Neuronal stem cell (in vitro differentiated cells): ENCODE results near the gene TGFBR2.

Source experiments
- DNase-seq: peaks from one replicate; pipeline ENCODE4 v3.0.0-alpha.2; 2013; ENCODE audit warnings: low spot score
- H2AFZ ChIP-seq: one replicate; pipeline ENCODE4 v1.6.1; 2013; ENCODE audit warnings: mild to moderate bottlenecking, low read length, inconsistent platforms
- H2AK5ac ChIP-seq: 2 replicates; pipeline ENCODE4 v1.6.1; 2013; ENCODE audit warnings: low read depth, mild to moderate bottlenecking, inconsistent platforms, low read length, moderate library complexity, mixed read lengths
- H2BK120ac ChIP-seq: 2 replicates; pipeline ENCODE4 v1.6.1; 2013; ENCODE audit warnings: low read depth, mild to moderate bottlenecking, inconsistent platforms, low read length, moderate library complexity, mixed read lengths
- H2BK12ac ChIP-seq: one replicate; pipeline ENCODE4 v1.6.1; 2013; ENCODE audit warnings: low read length, inconsistent platforms
- H2BK15ac ChIP-seq: 2 replicates; pipeline ENCODE4 v1.6.1; 2013; ENCODE audit warnings: mild to moderate bottlenecking, low read length, inconsistent platforms, mixed read lengths
- H2BK5ac ChIP-seq: one replicate; pipeline ENCODE4 v1.6.1; 2013; ENCODE audit warnings: inconsistent platforms, mild to moderate bottlenecking, low read length, moderate library complexity
- H3K14ac ChIP-seq: one replicate; pipeline ENCODE4 v1.6.1; 2013; ENCODE audit warnings: low read length, inconsistent platforms
- H3K18ac ChIP-seq: 2 replicates; pipeline ENCODE4 v1.6.1; 2013; ENCODE audit warnings: low read length, inconsistent platforms
- H3K23ac ChIP-seq: 2 replicates; pipeline ENCODE4 v1.6.1; 2013; ENCODE audit warnings: low read depth, mild to moderate bottlenecking, mixed read lengths, low read length, inconsistent platforms; ENCODE audit not compliant: poor library complexity
- H3K27ac ChIP-seq: replicated peaks from 3 replicates; pipeline ENCODE4 v1.5.1; 2013; ENCODE audit warnings: low read length, inconsistent platforms
- H3K27me3 ChIP-seq, 3 experiments: 2 replicates each; pipeline ENCODE4 v1.6.1; 2013; ENCODE audit warnings: low read length in 3 of 3, mild to moderate bottlenecking in 2 of 3, inconsistent platforms in 1 of 3, low read depth in 1 of 3, mixed read lengths in 1 of 3, moderate library complexity in 1 of 3; ENCODE audit not compliant: control insufficient read depth in 3 of 3, insufficient read depth in 3 of 3
- H3K36me3 ChIP-seq, 2 donors: replicated peaks in 1 of 2; 2 replicates each; pipeline ENCODE4 v1.6.1; 2013; ENCODE audit warnings: low read length in 2 of 2; ENCODE audit not compliant: control insufficient read depth in 2 of 2, insufficient read depth in 2 of 2
- H3K4ac ChIP-seq: 2 replicates; pipeline ENCODE4 v1.6.1; 2013; ENCODE audit warnings: inconsistent platforms, mild to moderate bottlenecking, low read length, moderate library complexity
- H3K4me1 ChIP-seq, 2 donors: 1 replicate in 1 of 2; 2 replicates in 1 of 2; pipeline ENCODE4 v1.6.1; 2013; ENCODE audit warnings: low read length in 2 of 2, low read depth in 1 of 2; ENCODE audit not compliant: control insufficient read depth in 2 of 2, insufficient read depth in 1 of 2
- H3K4me2 ChIP-seq: one replicate; pipeline ENCODE4 v1.6.1; 2013; ENCODE audit warnings: mild to moderate bottlenecking, low read length, inconsistent platforms; ENCODE audit not compliant: insufficient read depth, poor library complexity, severe bottlenecking
- H3K4me3 ChIP-seq, 2 donors: 2 replicates each; pipeline ENCODE4 v1.5.1; 2013; ENCODE audit warnings: low read length in 2 of 2, mild to moderate bottlenecking in 2 of 2, inconsistent platforms in 1 of 2, moderate library complexity in 1 of 2
- H3K79me1 ChIP-seq: one replicate; pipeline ENCODE4 v1.6.1; 2013; ENCODE audit warnings: low read depth, mild to moderate bottlenecking, inconsistent platforms, low read length, moderate library complexity
- H3K9ac ChIP-seq: one replicate; pipeline ENCODE4 v1.6.1; 2013; ENCODE audit warnings: mild to moderate bottlenecking, low read depth, low read length, inconsistent platforms; ENCODE audit not compliant: poor library complexity
- H3K9me3 ChIP-seq, 2 donors: replicated peaks in 1 of 2; 2 replicates each; pipeline versions ENCODE3 to v1.6.1; 2013; ENCODE audit warnings: low read length in 2 of 2, mild to moderate bottlenecking in 2 of 2, inconsistent platforms in 1 of 2, low read depth in 1 of 2, mixed read lengths in 1 of 2, moderate library complexity in 1 of 2; ENCODE audit not compliant: control insufficient read depth in 2 of 2, insufficient read depth in 1 of 2
- H4K8ac ChIP-seq: one replicate; pipeline ENCODE4 v1.6.1; 2013; ENCODE audit warnings: low read depth, mild to moderate bottlenecking, inconsistent platforms, low read length, moderate library complexity
- H4K91ac ChIP-seq: one replicate; pipeline ENCODE4 v1.6.1; 2013; ENCODE audit warnings: low read length, low read depth, mild to moderate bottlenecking, inconsistent platforms; ENCODE audit not compliant: poor library complexity
- WGBS, 2 donors: extraction: QIAGEN DNeasy Blood & Tissue Kit; methylation state at CpG; one replicate each; pipeline ENCODE4 v1.1.7; 2013; ENCODE audit warnings: missing lambda C conversion rate in 2 of 2, mixed read lengths in 1 of 2; ENCODE audit not compliant: insufficient read length in 2 of 2, insufficient replicate concordance in 1 of 2; ENCODE audit errors: extremely low coverage in 2 of 2; 5-methylcytosine and 5-hydroxymethylcytosine counted together

TGFBR2 gene

DNA sequence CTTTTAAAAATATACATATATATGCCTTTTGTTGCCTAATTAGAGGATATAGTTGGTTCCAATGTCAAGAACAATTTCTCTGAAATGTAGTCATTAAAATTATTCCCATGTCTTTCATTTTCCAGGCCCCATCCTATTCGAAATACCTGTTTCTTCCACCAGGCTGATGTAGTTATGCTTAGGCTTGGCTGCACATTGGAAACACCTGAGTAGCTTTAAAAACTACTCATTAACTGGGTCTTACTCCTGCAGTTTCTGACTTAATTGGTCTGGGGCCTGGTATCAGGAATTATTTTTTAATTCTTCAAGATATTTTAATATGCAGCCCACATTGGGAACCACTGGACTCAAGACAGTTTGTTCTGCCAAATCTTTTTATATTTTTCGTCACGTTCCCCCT is 53.7 kb downstream of the TGFBR2 start:
- WGBS, 2 donors: no CpG with 5 or more reads among the region's 3 CpGs
- Histone ChIP-seq H3K27ac (no peak overlapping the region), H3K79me1 (no peaks in the 10 kb centered on the region)

GRCh38 chr3:30660656-30661055 is 54.3 kb downstream of the TGFBR2 start:
- H3K4me1 ChIP-seq: peaks cover 10 to 28% of the 10 kb centered on the region in 2 donors
- no peak overlapping the region for H2BK120ac ChIP-seq
- H2AFZ ChIP-seq: no peak overlapping the region
- no peak overlapping the region for H3K18ac ChIP-seq
- H2BK12ac ChIP-seq: no peak overlapping the region
- no peaks in the 10 kb centered on the region for H3K27me3 ChIP-seq
- no peak overlapping the region for H3K4me3 ChIP-seq
- no peak for DNase-seq
- no peaks in the 10 kb centered on the region for H3K79me1 ChIP-seq
- peaks cover 1 to 67% of the 10 kb centered on the region in 2 donors for H3K36me3 ChIP-seq
- no peak overlapping the region for H4K8ac ChIP-seq
- H2BK5ac ChIP-seq: no peak overlapping the region
- peaks cover 0 to 2% of the 10 kb centered on the region in 2 donors for H3K9me3 ChIP-seq
- no CpG with 5 or more reads among the region's 3 CpGs for WGBS, 2 donors
- H3K27ac ChIP-seq: no peak overlapping the region
- no peak overlapping the region for H2BK15ac ChIP-seq
- H3K23ac ChIP-seq: no peak overlapping the region
- H3K9ac ChIP-seq: no peak overlapping the region
- H4K91ac ChIP-seq: no peak overlapping the region
- H3K14ac ChIP-seq: no peak overlapping the region
- H2AK5ac ChIP-seq: no peak overlapping the region
- H3K4ac ChIP-seq: no peak overlapping the region
- H3K4me2 ChIP-seq: no peak overlapping the region

More for the DNA sequence above, 53.7 kb downstream of the TGFBR2 start:
- H3K27me3 ChIP-seq: no peaks in the 10 kb centered on the region
- H2AFZ ChIP-seq: no peak overlapping the region
- H3K23ac ChIP-seq: no peak overlapping the region
- H3K4ac ChIP-seq: no peak overlapping the region
- peaks cover 10 to 28% of the 10 kb centered on the region in 2 donors for H3K4me1 ChIP-seq
- H4K8ac ChIP-seq: no peak overlapping the region
- H3K4me3 ChIP-seq: no peak overlapping the region
- no peak overlapping the region for H2AK5ac ChIP-seq
- H3K14ac ChIP-seq: no peak overlapping the region
- no peak overlapping the region for H3K9ac ChIP-seq
- H3K4me2 ChIP-seq: no peak overlapping the region
- no peak overlapping the region for H2BK12ac ChIP-seq
- H4K91ac ChIP-seq: no peak overlapping the region
- no peak overlapping the region for H2BK5ac ChIP-seq
- H3K9me3 ChIP-seq: peaks cover 0 to 2% of the 10 kb centered on the region in 2 donors
- H3K36me3 ChIP-seq: peaks cover 1 to 70% of the 10 kb centered on the region in 2 donors
- no peak overlapping the region for H2BK120ac ChIP-seq
- no peak for DNase-seq
- H3K18ac ChIP-seq: no peak overlapping the region
- H2BK15ac ChIP-seq: no peak overlapping the region

- H2BK15ac ChIP-seq: no peak overlapping the region
- no peak overlapping the region for H4K8ac ChIP-seq
- no peak overlapping the region for H3K9ac ChIP-seq
- H3K27me3 ChIP-seq: no peaks in the 10 kb centered on the region
- no peak overlapping the region for H3K4ac ChIP-seq
- H3K23ac ChIP-seq: no peak overlapping the region
- no peak for DNase-seq
- H3K18ac ChIP-seq: no peak overlapping the region
- H2AFZ ChIP-seq: no peak overlapping the region
- no peak overlapping the region for H2AK5ac ChIP-seq
- H3K4me1 ChIP-seq: peaks cover 10 to 31% of the 10 kb centered on the region in 2 donors
- H2BK5ac ChIP-seq: no peak overlapping the region
- H3K79me1 ChIP-seq: no peaks in the 10 kb centered on the region
- H3K14ac ChIP-seq: no peak overlapping the region
- H3K36me3 ChIP-seq: peaks cover 0 to 62% of the 10 kb centered on the region in 2 donors
- H2BK12ac ChIP-seq: no peak overlapping the region
- peaks cover 0 to 2% of the 10 kb centered on the region in 2 donors for H3K9me3 ChIP-seq
- no peak overlapping the region for H3K27ac ChIP-seq
- H3K4me2 ChIP-seq: no peak overlapping the region
- H4K91ac ChIP-seq: no peak overlapping the region
- H2BK120ac ChIP-seq: no peak overlapping the region
- H3K4me3 ChIP-seq: no peak overlapping the region
- no CpG with 5 or more reads among the region's 2 CpGs for WGBS, 2 donors
Measured at GRCh38 chr3:30661098-30661873, 54.9 kb downstream of the TGFBR2 start.

DNA sequence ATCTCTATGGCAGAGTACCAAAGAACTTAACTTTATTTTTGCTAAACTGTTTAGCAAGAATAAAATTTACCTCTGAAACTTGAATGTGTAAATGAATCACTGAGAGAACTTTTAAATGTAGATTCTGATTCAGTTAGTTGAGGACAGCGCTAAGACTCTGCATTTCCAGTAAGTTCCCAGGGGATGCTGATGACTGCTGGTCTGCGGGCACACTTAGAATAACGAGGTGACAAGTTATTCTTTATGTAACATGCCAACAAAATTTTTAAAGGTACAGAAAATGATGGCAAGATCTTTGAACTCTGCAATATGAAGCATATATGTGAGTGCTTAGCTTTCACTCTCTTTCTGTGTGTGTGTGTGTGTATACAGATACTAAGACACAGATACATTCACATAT is 56.4 kb downstream of the TGFBR2 start:
- WGBS, 2 donors: no CpG with 5 or more reads among the region's 3 CpGs
- peaks cover 12 to 46% of the 10 kb centered on the region in 2 donors for H3K4me1 ChIP-seq

More for the DNA sequence above, 56.4 kb downstream of the TGFBR2 start:
- no peak overlapping the region for H2BK15ac ChIP-seq
- H3K23ac ChIP-seq: no peak overlapping the region
- H3K4me2 ChIP-seq: no peak overlapping the region
- H3K9ac ChIP-seq: no peak overlapping the region
- no peak overlapping the region for H2AFZ ChIP-seq
- no peaks in the 10 kb centered on the region for H3K79me1 ChIP-seq
- DNase-seq: no peak
- no peak overlapping the region for H3K4me3 ChIP-seq
- peaks cover 0 to 47% of the 10 kb centered on the region in 2 donors for H3K36me3 ChIP-seq
- H2BK5ac ChIP-seq: no peak overlapping the region
- H2AK5ac ChIP-seq: no peak overlapping the region
- H3K27me3 ChIP-seq: no peaks in the 10 kb centered on the region
- no peak overlapping the region for H3K18ac ChIP-seq
- no peak overlapping the region for H2BK12ac ChIP-seq
- no peak overlapping the region for H3K14ac ChIP-seq
- H3K27ac ChIP-seq: no peak overlapping the region
- H3K9me3 ChIP-seq: no peaks in the 10 kb centered on the region
- H4K8ac ChIP-seq: no peak overlapping the region
- no peak overlapping the region for H2BK120ac ChIP-seq
- no peak overlapping the region for H3K4ac ChIP-seq
- H4K91ac ChIP-seq: no peak overlapping the region
